Measurements from ENCODE around the gene RHBDD3.

The RHBDD3 gene

DNA sequence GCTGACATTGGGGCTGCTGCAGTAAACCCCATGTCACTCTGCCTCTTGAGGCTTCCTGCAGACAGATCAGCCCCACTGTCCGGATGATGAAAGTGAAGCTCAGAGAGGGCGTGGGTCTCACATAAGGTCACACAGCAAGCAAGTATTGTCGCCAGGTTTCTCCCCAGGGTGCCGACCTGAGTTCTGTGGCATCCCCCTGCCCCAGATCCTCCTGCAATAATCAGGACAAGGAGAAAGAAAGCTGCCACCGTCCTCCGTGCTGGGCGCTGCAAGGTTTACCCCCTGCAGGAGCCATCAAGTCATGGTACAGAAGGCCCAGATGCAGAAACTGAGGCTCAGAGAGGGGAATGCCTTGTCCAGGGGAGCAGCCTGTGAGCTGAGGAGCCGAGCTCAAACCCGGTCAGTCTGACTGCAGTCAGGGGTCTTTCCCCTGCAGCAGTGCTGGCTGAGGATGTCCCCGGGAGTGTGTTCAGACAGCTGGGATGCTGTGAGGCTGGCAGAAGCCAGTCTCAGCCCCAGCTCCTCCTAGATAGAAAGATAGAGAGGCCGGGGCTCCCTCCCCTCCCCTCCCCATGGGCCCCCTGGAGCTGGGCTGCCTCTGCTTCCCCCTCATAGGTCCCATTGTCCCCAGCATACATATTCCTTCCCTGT lies 48.9 kb downstream of the RHBDD3 start:
- H3K4me1 ChIP-seq, result no peaks in the 10 kb centered on the region
- H3K4me3 ChIP-seq, result no peak overlapping the region
- H3K9ac ChIP-seq, result no peak overlapping the region
- no peaks in the 10 kb centered on the region for H3K36me3 ChIP-seq
- no peak overlapping the region for H3K4me2 ChIP-seq
- H3K27ac ChIP-seq, result no peak overlapping the region
- H3K27me3 ChIP-seq, result peaks cover 21% of the 10 kb centered on the region; the same call in 1 of the 2 replicates
- no peak for TF ChIP-seq Cebpa-rat (IDR thresholded peaks at IDR 0.05)
- peaks cover 46% of the 10 kb centered on the region; the same call in 1 of the 2 replicates for H4K20me1 ChIP-seq
- H3K9me3 ChIP-seq, result no peaks in the 10 kb centered on the region

- Histone ChIP-seq H4K20me1 (peaks cover 49% of the 10 kb centered on the region; the same call in 1 of the 2 replicates), H3K36me3 (no peaks in the 10 kb centered on the region), H3K27me3 (peaks cover 27% of the 10 kb centered on the region; the same call in 1 of the 2 replicates), H3K9me3 (no peaks in the 10 kb centered on the region), H3K4me2 (no peak overlapping the region), H3K4me3 (no peak overlapping the region), H3K27ac (no peak overlapping the region), H3K9ac (no peak overlapping the region), H3K4me1 (no peaks in the 10 kb centered on the region)
- no peak for TF ChIP-seq Cebpa-rat (IDR thresholded peaks at IDR 0.05)
Measured at GRCh38 chr22:29217827-29218757, 49.7 kb downstream of the RHBDD3 start.

DNA sequence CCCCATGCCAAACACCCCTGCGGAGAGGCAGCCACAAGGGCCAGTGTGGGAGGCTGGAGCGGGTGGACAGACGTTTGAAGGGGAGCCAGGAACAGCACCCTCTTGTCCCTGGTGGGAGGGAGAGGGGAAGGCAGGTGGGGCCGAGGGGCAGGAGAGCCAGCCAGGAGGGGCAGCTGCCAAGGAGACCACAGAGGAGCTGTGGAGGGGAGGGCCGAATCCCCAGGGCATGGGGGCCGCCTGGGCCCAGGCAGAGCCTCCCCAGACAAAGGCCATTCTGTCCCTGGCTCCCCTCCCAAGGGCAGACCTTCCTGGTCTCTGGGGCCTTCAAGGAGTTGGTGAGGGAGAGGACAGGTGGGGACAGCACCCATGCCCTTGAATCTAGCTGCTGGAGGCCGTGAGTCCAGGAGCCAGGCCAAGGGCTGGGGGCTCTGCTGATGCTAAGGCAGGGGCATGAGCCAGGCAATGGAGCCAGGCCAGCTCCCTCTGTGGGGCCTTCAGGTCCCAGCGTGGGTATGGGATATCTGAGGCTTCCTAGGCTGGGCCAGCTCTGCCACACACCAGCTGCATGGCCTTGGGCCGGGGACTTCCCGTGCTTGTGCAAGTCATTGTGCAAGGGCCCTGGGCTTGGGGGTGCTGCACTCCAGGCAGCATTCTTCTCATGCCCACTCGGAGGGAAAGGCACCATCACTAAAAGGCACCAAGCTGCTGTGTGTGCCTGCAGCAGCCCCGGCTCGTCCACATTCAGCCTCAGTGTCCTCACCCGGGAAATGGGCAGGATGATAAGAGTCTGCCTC lies 50.7 kb downstream of the RHBDD3 start:
- no peaks in the 10 kb centered on the region for H3K9me3 ChIP-seq
- peaks cover 35% of the 10 kb centered on the region for H3K27me3 ChIP-seq
- no peak for TF ChIP-seq Cebpa-rat (IDR thresholded peaks at IDR 0.05)
- no peak overlapping the region for H3K4me2 ChIP-seq
- H3K9ac ChIP-seq, result no peak overlapping the region
- H3K4me3 ChIP-seq, result no peak overlapping the region
- H3K36me3 ChIP-seq, result no peaks in the 10 kb centered on the region
- H3K27ac ChIP-seq, result no peak overlapping the region
- no peaks in the 10 kb centered on the region for H3K4me1 ChIP-seq
- H4K20me1 ChIP-seq, result peaks cover 49% of the 10 kb centered on the region; the same call in 1 of the 2 replicates

- no peak for TF ChIP-seq Cebpa-rat (IDR thresholded peaks at IDR 0.05)
- Histone ChIP-seq H3K9me3 (no peaks in the 10 kb centered on the region), H3K27ac (no peak overlapping the region), H3K4me1 (no peaks in the 10 kb centered on the region), H3K36me3 (no peaks in the 10 kb centered on the region), H3K27me3 (peaks cover 43% of the 10 kb centered on the region), H3K4me3 (no peak overlapping the region), H4K20me1 (peaks cover 56% of the 10 kb centered on the region; the same call in 1 of the 2 replicates), H3K4me2 (no peak overlapping the region), H3K9ac (no peak overlapping the region)
Measured at GRCh38 chr22:29216011-29216872, 51.5 kb downstream of the RHBDD3 start.

GRCh38 chr22:29215012-29215860 lies 52.5 kb downstream of the RHBDD3 start:
- Histone ChIP-seq H3K27me3 (peaks cover 53% of the 10 kb centered on the region), H3K4me2 (no peak overlapping the region), H3K27ac (no peak overlapping the region), H3K9ac (no peak overlapping the region), H3K4me3 (no peak overlapping the region), H4K20me1 (peaks cover 65% of the 10 kb centered on the region; the same call in 1 of the 2 replicates), H3K9me3 (no peaks in the 10 kb centered on the region), H3K36me3 (no peaks in the 10 kb centered on the region), H3K4me1 (no peaks in the 10 kb centered on the region)
- no peak for TF ChIP-seq Cebpa-rat (IDR thresholded peaks at IDR 0.05)

GRCh38 chr22:29214232-29214631 lies 53.5 kb downstream of the RHBDD3 start:
- Histone ChIP-seq H3K9ac (no peak overlapping the region), H3K9me3 (no peaks in the 10 kb centered on the region), H3K4me1 (peaks cover 5% of the 10 kb centered on the region), H4K20me1 (peaks cover 74% of the 10 kb centered on the region), H3K4me3 (no peak overlapping the region), H3K27me3 (peaks cover 63% of the 10 kb centered on the region), H3K27ac (no peak overlapping the region), H3K4me2 (no peak overlapping the region), H3K36me3 (no peaks in the 10 kb centered on the region)
- TF ChIP-seq Cebpa-rat (IDR thresholded peaks at IDR 0.05), result no peak

- H3K4me1 ChIP-seq, result peaks cover 13% of the 10 kb centered on the region
- no peaks in the 10 kb centered on the region for H3K36me3 ChIP-seq
- H3K4me3 ChIP-seq, result no peak overlapping the region
- H3K27me3 ChIP-seq, result peaks cover 70% of the 10 kb centered on the region
- no peak overlapping the region for H3K9ac ChIP-seq
- no peak overlapping the region for H3K27ac ChIP-seq
- H3K4me2 ChIP-seq, result no peak overlapping the region
- H4K20me1 ChIP-seq, result peaks cover 74% of the 10 kb centered on the region
- no peaks in the 10 kb centered on the region for H3K9me3 ChIP-seq
- no peak for TF ChIP-seq Cebpa-rat (IDR thresholded peaks at IDR 0.05)
Measured at GRCh38 chr22:29213493-29213892, 54.3 kb downstream of the RHBDD3 start.

DNA sequence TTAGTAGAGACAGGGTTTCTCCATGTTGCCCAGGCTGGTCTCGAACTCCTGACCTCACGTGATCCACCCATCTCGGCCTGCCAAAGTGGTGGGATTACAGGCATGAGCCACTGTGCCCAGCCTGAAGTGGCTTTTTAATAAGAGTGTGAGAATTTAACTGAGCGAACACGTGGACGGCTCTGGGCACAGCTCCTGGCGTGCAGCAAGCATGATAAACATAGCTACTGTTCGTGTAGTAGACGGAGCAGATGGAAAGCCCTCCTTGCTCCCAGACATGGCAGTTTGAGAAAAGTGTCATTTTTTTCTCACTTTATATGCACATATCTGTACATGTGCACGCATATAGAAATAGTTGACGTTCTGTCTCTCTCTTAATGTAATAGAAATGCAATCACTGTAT lies 55.0 kb downstream of the RHBDD3 start:
- no peaks in the 10 kb centered on the region for H3K9me3 ChIP-seq
- peaks cover 20% of the 10 kb centered on the region for H3K4me1 ChIP-seq
- no peak overlapping the region for H3K27ac ChIP-seq
- H4K20me1 ChIP-seq, result peaks cover 76% of the 10 kb centered on the region
- TF ChIP-seq Cebpa-rat (IDR thresholded peaks at IDR 0.05), result no peak
- no peaks in the 10 kb centered on the region for H3K36me3 ChIP-seq
- no peak overlapping the region for H3K9ac ChIP-seq
- no peak overlapping the region for H3K4me3 ChIP-seq
- no peak overlapping the region for H3K4me2 ChIP-seq
- peaks cover 78% of the 10 kb centered on the region for H3K27me3 ChIP-seq

Measured in BLaER1 (cell line).